SK-N-SH (cell line): Measurements from ENCODE around the gene MYO1D.

Experiments
- EP300 ChIP-seq, 2 experiments: IDR thresholded peaks; 2 replicates each; pipeline versions ENCODE4 v1.4.0 to v1.6.1; 2012; ENCODE audit warnings: borderline replicate concordance in 1 of 2, low read depth in 1 of 2, low read length in 1 of 2
- SMC3 ChIP-seq: IDR thresholded peaks from 2 replicates; pipeline ENCODE4 v1.6.1; 2012; ENCODE audit warnings: low read depth, low read length, improper control_type of control experiment

- TF ChIP-seq EP300 (IDR thresholded peaks at IDR 0.05; ENCODE audit: borderline replicate concordance in 1 of 2, low read depth in 1 of 2, low read length in 1 of 2) (no peak), SMC3 (no peak)
These were observed 43.4 kb downstream of the MYO1D start for GRCh38 chr17:32833526-32833925.
